KMS-11 (cell line): ENCODE results near the gene RTN4IP1.

Source experiments
- H2AFZ ChIP-seq: fragments of 200-600 bp; sonication (generic); 2 replicates; pipeline ENCODE4 v1.6.1; 2016; ENCODE audit warnings: antibody characterized with exemption, mixed run types, low read depth
- H3K27ac ChIP-seq: fragments of 200-600 bp; sonication (generic); 2 replicates; pipeline ENCODE4 v1.6.1; 2016; ENCODE audit warnings: mild to moderate bottlenecking, mixed run types
- H3K27me3 ChIP-seq: fragments of 200-600 bp; sonication (generic); 2 replicates; pipeline ENCODE4 v1.6.1; 2017; ENCODE audit warnings: mild to moderate bottlenecking, low read depth, mixed run types, moderate library complexity; ENCODE audit not compliant: insufficient read depth
- H3K36me3 ChIP-seq: fragments of 200-600 bp; sonication (generic); 2 replicates; pipeline ENCODE4 v1.6.1; 2017; ENCODE audit warnings: mild to moderate bottlenecking, mixed run types; ENCODE audit not compliant: insufficient read depth
- H3K4me1 ChIP-seq: fragments of 200-600 bp; sonication (generic); 2 replicates; pipeline ENCODE4 v1.6.1; 2016; ENCODE audit warnings: mild to moderate bottlenecking, low read depth, mixed run types; ENCODE audit not compliant: poor library complexity, severe bottlenecking
- H3K4me2 ChIP-seq: fragments of 200-600 bp; sonication (generic); 2 replicates; pipeline ENCODE4 v1.7.0; 2016; ENCODE audit warnings: mild to moderate bottlenecking, mixed run types
- H3K4me3 ChIP-seq: fragments of 200-600 bp; sonication (generic); IDR thresholded peaks from 2 replicates; pipeline ENCODE4 v1.6.1; 2017; ENCODE audit warnings: low read depth, low read length, mixed read lengths; ENCODE audit not compliant: insufficient read depth
- H3K79me2 ChIP-seq: fragments of 200-600 bp; sonication (generic); 2 replicates; pipeline ENCODE4 v1.6.1; 2016; ENCODE audit warnings: low read depth, mixed run types; ENCODE audit not compliant: insufficient read depth
- H3K9ac ChIP-seq: fragments of 200-600 bp; sonication (generic); 2 replicates; pipeline ENCODE4 v1.6.1; 2016; ENCODE audit warnings: mild to moderate bottlenecking, mixed run types
- H4K20me1 ChIP-seq: fragments of 200-600 bp; sonication (generic); 2 replicates; pipeline ENCODE4 v1.6.1; 2016; ENCODE audit warnings: mild to moderate bottlenecking, mixed run types; ENCODE audit not compliant: insufficient read depth
- TF ChIP-seq, protein P1 (sequence below): fragments of 200-600 bp; sonication (generic); conservative IDR thresholded peaks from 2 replicates; pipeline ENCODE4 v1.6.1; 2017; ENCODE audit warnings: low read depth, mild to moderate bottlenecking, antibody characterized with exemption, low read length, moderate library complexity, mixed read lengths

RTN4IP1 gene

DNA sequence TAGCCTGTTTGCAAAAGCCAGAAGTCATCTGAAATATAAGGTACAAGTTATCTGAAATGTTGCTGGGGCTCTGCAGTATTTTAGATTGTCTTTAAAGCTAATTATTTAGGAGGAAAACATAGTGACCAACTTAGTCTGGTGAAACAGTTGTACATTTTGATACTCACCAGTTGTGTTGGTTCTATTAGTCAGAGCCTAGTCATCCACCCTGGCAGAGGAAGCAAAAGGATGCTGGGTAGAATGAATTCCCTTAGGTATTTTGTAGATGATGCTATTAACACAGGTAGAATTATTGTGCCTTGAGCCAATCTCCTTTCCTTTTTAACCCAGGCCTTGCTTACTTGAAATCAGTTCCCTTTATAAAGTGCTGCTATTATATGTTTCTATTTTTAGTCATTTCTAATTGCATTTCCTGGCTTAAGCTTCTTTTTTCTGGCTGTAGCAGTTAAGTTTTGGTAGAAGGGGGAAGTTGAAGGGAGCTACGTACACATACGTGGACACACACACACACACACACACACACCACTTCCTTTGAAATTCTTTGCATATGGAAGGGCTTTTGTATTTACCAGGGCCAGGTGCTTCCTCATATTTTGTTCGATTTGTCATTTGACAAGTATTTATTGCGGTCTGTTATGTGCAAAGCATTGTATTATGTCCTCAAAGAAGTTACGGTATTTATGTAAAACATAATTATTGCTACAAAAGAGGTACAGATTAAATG, 82.4 kb downstream of the RTN4IP1 start:
- Histone ChIP-seq H2AFZ (no peak overlapping the region), H3K4me2 (no peak overlapping the region), H3K27ac (no peak overlapping the region)

DNA sequence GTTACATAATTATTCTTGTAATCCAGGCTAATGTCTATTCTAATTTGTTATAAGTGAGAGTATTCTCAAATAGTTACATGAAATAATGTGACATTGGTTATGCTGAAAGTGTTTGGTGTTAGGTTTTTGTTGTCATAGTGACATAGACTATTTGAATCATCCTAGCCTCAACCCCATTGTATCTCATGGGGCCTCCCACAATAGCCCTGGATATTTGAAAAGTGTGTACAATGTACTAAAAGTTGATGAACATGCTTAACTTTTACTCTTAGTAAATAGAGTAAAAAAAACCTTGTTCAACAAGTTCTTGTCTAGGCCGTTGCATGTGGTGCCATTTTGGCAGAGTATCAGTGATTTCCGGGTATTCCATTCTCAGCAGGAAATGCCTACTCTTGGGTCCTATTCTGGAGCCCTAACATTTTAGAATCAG, 83.0 kb downstream of the RTN4IP1 start:
- TF ChIP-seq, protein P1, sequence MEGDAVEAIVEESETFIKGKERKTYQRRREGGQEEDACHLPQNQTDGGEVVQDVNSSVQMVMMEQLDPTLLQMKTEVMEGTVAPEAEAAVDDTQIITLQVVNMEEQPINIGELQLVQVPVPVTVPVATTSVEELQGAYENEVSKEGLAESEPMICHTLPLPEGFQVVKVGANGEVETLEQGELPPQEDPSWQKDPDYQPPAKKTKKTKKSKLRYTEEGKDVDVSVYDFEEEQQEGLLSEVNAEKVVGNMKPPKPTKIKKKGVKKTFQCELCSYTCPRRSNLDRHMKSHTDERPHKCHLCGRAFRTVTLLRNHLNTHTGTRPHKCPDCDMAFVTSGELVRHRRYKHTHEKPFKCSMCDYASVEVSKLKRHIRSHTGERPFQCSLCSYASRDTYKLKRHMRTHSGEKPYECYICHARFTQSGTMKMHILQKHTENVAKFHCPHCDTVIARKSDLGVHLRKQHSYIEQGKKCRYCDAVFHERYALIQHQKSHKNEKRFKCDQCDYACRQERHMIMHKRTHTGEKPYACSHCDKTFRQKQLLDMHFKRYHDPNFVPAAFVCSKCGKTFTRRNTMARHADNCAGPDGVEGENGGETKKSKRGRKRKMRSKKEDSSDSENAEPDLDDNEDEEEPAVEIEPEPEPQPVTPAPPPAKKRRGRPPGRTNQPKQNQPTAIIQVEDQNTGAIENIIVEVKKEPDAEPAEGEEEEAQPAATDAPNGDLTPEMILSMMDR: no peak
- Histone ChIP-seq H3K79me2 (no peaks in the 10 kb centered on the region), H3K9ac (no peak overlapping the region), H4K20me1 (no peaks in the 10 kb centered on the region), H3K4me2 (no peak overlapping the region), H3K27ac (no peak overlapping the region), H2AFZ (no peak overlapping the region), H3K36me3 (no peaks in the 10 kb centered on the region), H3K4me1 (no peaks in the 10 kb centered on the region), H3K4me3 (no peak overlapping the region), H3K27me3 (no peaks in the 10 kb centered on the region)

More for the DNA sequence above, 82.4 kb downstream of the RTN4IP1 start:
- Histone ChIP-seq H3K27me3 (no peaks in the 10 kb centered on the region), H4K20me1 (no peaks in the 10 kb centered on the region), H3K4me1 (no peaks in the 10 kb centered on the region), H3K79me2 (no peaks in the 10 kb centered on the region), H3K9ac (no peak overlapping the region), H3K4me3 (no peak overlapping the region), H3K36me3 (no peaks in the 10 kb centered on the region)
- TF ChIP-seq, protein P1: no peak

DNA sequence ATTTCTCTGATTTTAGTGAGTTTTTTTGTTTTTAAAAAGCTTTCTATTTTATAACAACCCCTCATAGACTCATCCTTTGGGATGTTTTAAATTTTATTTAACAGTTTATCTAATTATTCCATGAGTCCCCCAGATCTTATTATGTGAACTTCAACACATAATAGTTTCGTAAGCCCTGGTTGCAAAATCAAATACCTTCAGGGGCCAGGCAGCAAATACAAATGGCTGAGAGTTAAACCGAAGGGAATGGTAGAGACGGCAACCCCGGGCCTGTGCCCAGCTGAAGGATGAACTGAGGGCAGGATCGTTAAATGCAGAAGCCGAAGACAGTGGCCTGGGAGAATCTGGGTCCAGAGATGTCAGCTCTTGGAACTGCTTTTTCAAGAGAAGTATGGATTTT, 88.4 kb downstream of the RTN4IP1 start:
- no peaks in the 10 kb centered on the region for H3K27me3 ChIP-seq
- no peak overlapping the region for H2AFZ ChIP-seq
- H3K36me3 ChIP-seq: no peaks in the 10 kb centered on the region
- no peak overlapping the region for H3K4me3 ChIP-seq
- TF ChIP-seq, protein P1: no peak
- H4K20me1 ChIP-seq: no peaks in the 10 kb centered on the region
- no peak overlapping the region for H3K4me2 ChIP-seq
- no peak overlapping the region for H3K27ac ChIP-seq
- no peaks in the 10 kb centered on the region for H3K79me2 ChIP-seq
- H3K4me1 ChIP-seq: no peaks in the 10 kb centered on the region
- H3K9ac ChIP-seq: no peak overlapping the region

DNA sequence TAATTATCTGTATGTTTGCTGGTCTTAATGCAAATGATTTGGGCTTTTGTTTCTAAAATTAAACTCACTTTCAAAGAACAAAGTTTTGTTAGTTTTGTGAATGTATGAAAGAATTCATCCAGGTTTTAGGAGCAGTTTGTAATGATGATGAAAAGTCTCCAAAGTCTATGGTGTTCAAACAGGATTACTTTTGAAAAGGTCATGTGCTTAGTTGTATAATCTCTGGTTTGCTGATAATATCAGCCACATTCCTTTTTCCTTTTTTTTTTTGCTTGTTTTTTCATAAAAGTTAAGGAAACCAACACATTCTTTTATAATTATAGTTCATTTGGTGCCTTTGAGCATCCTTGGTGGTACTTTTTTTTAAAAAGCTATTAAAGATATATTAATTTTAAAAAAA, 88.9 kb downstream of the RTN4IP1 start:
- no peak overlapping the region for H3K4me2 ChIP-seq
- no peaks in the 10 kb centered on the region for H3K36me3 ChIP-seq
- no peaks in the 10 kb centered on the region for H3K27me3 ChIP-seq
- TF ChIP-seq, protein P1: no peak
- H3K4me3 ChIP-seq: no peak overlapping the region
- no peaks in the 10 kb centered on the region for H4K20me1 ChIP-seq
- no peaks in the 10 kb centered on the region for H3K79me2 ChIP-seq
- H3K4me1 ChIP-seq: no peaks in the 10 kb centered on the region
- no peak overlapping the region for H3K9ac ChIP-seq
- H3K27ac ChIP-seq: no peak overlapping the region
- H2AFZ ChIP-seq: no peak overlapping the region
